Ovary (tissue), 9 donors: Measurements from ENCODE around the gene CCDC12. TPM values are rescaled to one million over a fixed set of nuclear protein-coding genes. Genes with fewer than 3 reads are reported as not detected.
A peak's percentile ranks its signal among the peaks of the same experiment; 100 is the strongest.

Source experiments
- DNase-seq, 5 donors: peaks; one replicate each; pipeline ENCODE4 v3.0.0-alpha.2; 2019 to 2020
- H3K27ac ChIP-seq, 2 donors: fragments of 200-600 bp; one replicate each; pipeline versions ENCODE4 v1.5.1 to v1.8.0; 2019 to 2022
- H3K27me3 ChIP-seq: fragments of 200-600 bp; one replicate; pipeline ENCODE4 v1.8.0; 2022
- H3K36me3 ChIP-seq: fragments of 200-600 bp; sonication (generic); one replicate; pipeline ENCODE4 v1.5.1; 2019
- H3K4me1 ChIP-seq: one replicate; pipeline ENCODE4 v1.8.1; 2013; ENCODE audit warnings: mild to moderate bottlenecking, moderate library complexity; ENCODE audit not compliant: insufficient read depth
- H3K4me3 ChIP-seq: fragments of 200-600 bp; sonication (generic); one replicate; pipeline ENCODE4 v1.5.1; 2017
- H3K9me3 ChIP-seq, 2 donors: fragments of 200-600 bp in 1 of 2; sonication (generic) in 1 of 2; one replicate each; pipeline versions ENCODE4 v1.5.1 to v1.8.1; 2013 to 2019; ENCODE audit warnings: mild to moderate bottlenecking in 1 of 2, moderate library complexity in 1 of 2
- EP300 ChIP-seq: sonication (generic); formaldehyde crosslinking; IDR thresholded peaks from one replicate; pipeline ENCODE4 v1.6.1; 2017; ENCODE audit warnings: antibody characterized with exemption
- POLR2A ChIP-seq: fragments of 450-650 bp; IDR thresholded peaks from one replicate; pipeline ENCODE4 v1.6.1; 2017; ENCODE audit warnings: antibody characterized with exemption, mild to moderate bottlenecking, moderate library complexity
- WGBS, 3 donors: extraction: QIAGEN DNeasy Blood & Tissue Kit in 1 of 3; methylation state at CpG; one replicate each; pipeline versions ENCODE4 v1.1.5 to v1.1.7; 2013 to 2017; 5-methylcytosine and 5-hydroxymethylcytosine counted together
- intact Hi-C, 4 donors: fragments of 100-400 bp; cut with DNase I; formaldehyde crosslinking; loops; one replicate each; pipeline versions ENCODE4 v1.11.0 to v1.15.1; 2022 to 2023
- polyA plus RNA-seq, 2 donors: library from polyadenylated mRNA; stranded (reverse); fragments of 200-250 nt in 1 of 2; fragments of 350-450 nt in 1 of 2; fragmentation: Illumina TruSeq in 1 of 2; extraction: RNeasy Lipid Tissue Mini Kit (QIAGEN cat#74804) in 1 of 2; gene quantifications; one replicate each; pipeline ENCODE4 v1.2.3, GENCODE V29; 2013 to 2014
- total RNA-seq, 7 donors: library from RNA; depleted of rRNA in 2 of 7; stranded (reverse); fragments of >200 nt in 2 of 7; fragmentation: NEBNext Ultra II Directional in 3 of 7; extraction: Animal tissue kit (Norgen Biotek cat#: 25700) in 3 of 7; gene quantifications; one replicate each; pipeline versions ENCODE4 v1.1.0 to v1.2.4, GENCODE V29; 2016 to 2023
- TF ChIP-seq, protein P1 (sequence below), 3 donors: fragments of 450-650 bp in 2 of 3; fragments of 200-600 bp in 1 of 3; IDR thresholded peaks; one replicate each; pipeline versions ENCODE4 v1.5.1 to v1.8.0; 2016 to 2022; ENCODE audit warnings: antibody characterized with exemption in 3 of 3, mild to moderate bottlenecking in 1 of 3
- donor health status: DM: no; HTN: no; CAD: no; lungs with moderate emphysema.
- donor health status: DM: no; HTN: no; CAD: no.
- donor health status: Bipolar disorder and iron deficiency.
- donor health status: DM: yes; HTN: yes; CAD: no.
- donor health status: DM: no; HTN: no; CAD: no.
- donor health status: DM: yes; HTN: yes; CAD: no.

CCDC12 gene
- total and polyA plus RNA-seq, 9 donors: 32.2 to 66.7 (median 42.3) TPM

DNA sequence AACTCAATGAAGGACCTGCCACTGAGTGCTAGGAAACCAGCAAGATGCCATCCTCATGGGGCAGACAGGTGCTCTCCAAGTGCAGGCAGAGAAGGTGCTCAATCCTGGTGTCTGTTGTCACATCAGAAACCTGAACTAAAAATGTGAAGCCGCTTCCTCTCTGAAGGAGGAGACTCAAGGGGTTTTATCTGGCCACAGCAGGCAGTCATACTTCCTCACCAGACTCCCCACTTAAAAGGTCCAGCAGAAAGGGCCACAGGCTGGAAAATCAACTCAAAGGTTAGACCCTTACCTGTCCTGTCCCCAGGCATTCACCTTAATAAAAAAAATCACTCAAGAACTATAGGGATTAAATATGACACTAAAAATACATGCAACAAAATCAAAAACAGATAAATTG, 4.8 kb downstream of the CCDC12 start:
- H3K36me3 ChIP-seq: no peaks in the 10 kb centered on the region
- WGBS, 3 donors: 82 to 95% (median 84%) methylated on average over 1 of the region's 1 CpG
- TF ChIP-seq, protein P1, sequence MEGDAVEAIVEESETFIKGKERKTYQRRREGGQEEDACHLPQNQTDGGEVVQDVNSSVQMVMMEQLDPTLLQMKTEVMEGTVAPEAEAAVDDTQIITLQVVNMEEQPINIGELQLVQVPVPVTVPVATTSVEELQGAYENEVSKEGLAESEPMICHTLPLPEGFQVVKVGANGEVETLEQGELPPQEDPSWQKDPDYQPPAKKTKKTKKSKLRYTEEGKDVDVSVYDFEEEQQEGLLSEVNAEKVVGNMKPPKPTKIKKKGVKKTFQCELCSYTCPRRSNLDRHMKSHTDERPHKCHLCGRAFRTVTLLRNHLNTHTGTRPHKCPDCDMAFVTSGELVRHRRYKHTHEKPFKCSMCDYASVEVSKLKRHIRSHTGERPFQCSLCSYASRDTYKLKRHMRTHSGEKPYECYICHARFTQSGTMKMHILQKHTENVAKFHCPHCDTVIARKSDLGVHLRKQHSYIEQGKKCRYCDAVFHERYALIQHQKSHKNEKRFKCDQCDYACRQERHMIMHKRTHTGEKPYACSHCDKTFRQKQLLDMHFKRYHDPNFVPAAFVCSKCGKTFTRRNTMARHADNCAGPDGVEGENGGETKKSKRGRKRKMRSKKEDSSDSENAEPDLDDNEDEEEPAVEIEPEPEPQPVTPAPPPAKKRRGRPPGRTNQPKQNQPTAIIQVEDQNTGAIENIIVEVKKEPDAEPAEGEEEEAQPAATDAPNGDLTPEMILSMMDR (IDR thresholded peaks at IDR 0.05): no peak
- TF ChIP-seq EP300 (no peak), POLR2A (no peak)
- intact Hi-C loops: no loop called here
- DNase-seq: no peak
- H3K4me3 ChIP-seq: no peak overlapping the region
- no peaks in the 10 kb centered on the region for H3K9me3 ChIP-seq
- no peak overlapping the region for H3K27ac ChIP-seq
- H3K4me1 ChIP-seq: peaks cover 26% of the 10 kb centered on the region
- H3K27me3 ChIP-seq: no peaks in the 10 kb centered on the region

DNA sequence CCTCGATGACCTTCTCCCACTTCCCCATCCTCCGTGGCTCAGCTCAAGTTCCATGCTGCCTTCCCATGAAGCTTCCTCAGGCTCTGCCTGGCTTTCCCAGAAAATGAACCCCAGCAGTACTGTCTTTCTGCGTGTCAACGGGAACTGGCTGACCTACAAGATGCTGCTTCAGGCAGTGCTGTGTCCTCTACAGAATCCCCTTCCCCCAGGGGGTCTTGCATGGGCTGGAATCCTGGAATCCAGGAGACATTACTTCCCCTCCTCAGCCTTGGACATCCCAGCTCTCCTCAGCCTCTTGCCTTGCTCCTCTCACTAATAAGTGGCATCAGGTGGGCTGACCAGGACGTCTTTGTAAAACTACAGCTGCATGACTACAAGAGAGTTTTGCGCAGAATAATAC, 5.4 kb downstream of the CCDC12 start:
- 38 to 48% (median 40%) methylated on average over 6 of the region's 6 CpGs for WGBS, 3 donors
- TF ChIP-seq, protein P1 (IDR thresholded peaks at IDR 0.05): no peak
- no peak for TF ChIP-seq EP300
- TF ChIP-seq POLR2A: no peak
- H3K36me3 ChIP-seq: no peaks in the 10 kb centered on the region
- DNase-seq: peak in 1 of 5 donors; percentile 23
- no peak overlapping the region for H3K4me3 ChIP-seq
- intact Hi-C loops: no loop called here
- H3K27me3 ChIP-seq: no peaks in the 10 kb centered on the region
- H3K9me3 ChIP-seq: no peaks in the 10 kb centered on the region
- peaks cover 26% of the 10 kb centered on the region for H3K4me1 ChIP-seq
- H3K27ac ChIP-seq: no peak overlapping the region

DNA sequence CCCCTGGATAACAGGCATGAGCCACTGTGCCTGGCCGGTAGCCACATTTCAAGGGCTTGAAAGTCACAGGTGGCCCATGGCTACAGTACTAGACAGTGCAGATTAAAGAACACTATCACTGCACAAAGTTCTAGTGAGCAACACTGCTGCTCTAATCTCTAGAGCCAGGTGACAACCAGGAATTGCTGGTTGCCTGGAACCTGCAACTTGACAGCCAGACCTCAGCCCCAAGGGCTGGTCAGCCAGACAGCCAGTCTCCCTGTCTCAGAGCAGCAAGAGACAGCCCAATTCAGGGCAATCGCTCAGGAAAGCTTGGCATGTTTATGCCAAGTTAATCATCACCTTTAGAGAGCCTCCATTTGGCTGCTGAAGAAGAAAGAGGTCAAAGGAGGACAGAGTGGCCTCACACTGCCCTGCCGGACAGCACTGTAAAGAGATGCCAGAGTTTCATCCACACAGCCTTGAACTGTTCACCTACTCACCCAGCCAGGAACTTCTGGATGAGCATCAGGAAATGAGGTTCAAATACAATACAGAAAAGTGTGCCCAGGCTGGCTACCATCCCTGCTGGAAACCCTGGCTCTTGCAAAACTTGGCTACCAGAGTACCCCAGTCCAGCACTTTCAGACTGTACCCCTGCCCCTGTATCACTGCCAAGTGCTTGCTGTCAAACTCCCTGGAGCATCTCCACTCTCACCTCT, 6.0 kb downstream of the CCDC12 start:
- H3K27ac ChIP-seq: no peak overlapping the region
- intact Hi-C loops: no loop called here
- no peak overlapping the region for H3K4me3 ChIP-seq
- TF ChIP-seq POLR2A: no peak
- TF ChIP-seq EP300: no peak
- TF ChIP-seq, protein P1 (IDR thresholded peaks at IDR 0.05): no peak
- no peaks in the 10 kb centered on the region for H3K27me3 ChIP-seq
- 18 to 23% (median 19%) methylated on average over 3 of the region's 3 CpGs for WGBS, 3 donors
- peaks cover 27% of the 10 kb centered on the region for H3K4me1 ChIP-seq
- DNase-seq: no peak
- no peaks in the 10 kb centered on the region for H3K36me3 ChIP-seq
- H3K9me3 ChIP-seq: no peaks in the 10 kb centered on the region

DNA sequence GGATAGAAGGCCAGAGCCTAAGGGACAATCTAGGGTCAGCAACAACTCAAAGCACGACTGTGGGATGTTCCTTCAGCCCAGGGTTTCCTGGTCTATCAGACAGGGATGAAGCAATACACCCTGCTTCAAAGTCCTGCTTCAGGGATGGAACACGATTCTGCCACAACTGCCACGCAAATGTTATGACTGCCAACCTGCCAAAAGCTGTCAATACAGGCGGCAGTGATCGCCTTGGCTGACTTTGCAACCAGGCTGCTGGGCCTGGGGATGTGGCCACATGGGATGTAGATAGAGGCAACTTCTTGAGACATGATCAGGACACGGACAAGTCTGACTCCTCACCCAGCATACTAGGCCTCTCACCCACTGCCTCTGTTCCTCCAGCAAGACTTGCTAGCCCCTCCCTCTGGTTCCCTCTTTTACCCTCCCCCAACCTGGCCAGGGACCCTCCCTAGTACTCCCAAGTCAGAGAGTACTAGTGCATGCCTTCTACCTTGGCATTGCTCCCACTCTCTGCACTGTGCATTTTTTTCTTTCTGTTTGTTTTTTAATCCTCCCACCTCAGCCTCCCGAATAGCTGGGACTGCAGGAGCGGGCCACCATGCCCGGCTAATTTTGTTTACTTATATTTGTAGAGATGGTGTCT, 7.6 kb downstream of the CCDC12 start:
- no peak for TF ChIP-seq EP300
- no peak for TF ChIP-seq POLR2A
- TF ChIP-seq, protein P1 (IDR thresholded peaks at IDR 0.05): no peak
- intact Hi-C loops: no loop called here
- no peak overlapping the region for H3K27ac ChIP-seq

More for the DNA sequence above, 7.6 kb downstream of the CCDC12 start:
- H3K4me3 ChIP-seq: no peak overlapping the region
- H3K4me1 ChIP-seq: peaks cover 27% of the 10 kb centered on the region
- DNase-seq: no peak
- H3K9me3 ChIP-seq: no peaks in the 10 kb centered on the region
- no peaks in the 10 kb centered on the region for H3K36me3 ChIP-seq
- 42 to 51% (median 44%) methylated on average over 9 of the region's 9 CpGs for WGBS, 3 donors
- no peaks in the 10 kb centered on the region for H3K27me3 ChIP-seq
